Activated naive CD8-positive, alpha-beta T cell treated with anti-CD3 and anti-CD28 coated beads, Interleukin-2, amount 50 U/mL, for 16 hours (primary cell): Measurements from ENCODE around the gene CDH18.
"Not testable (repeated sequence)": the region's sequence is repeated elsewhere in the genome, so short reads cannot be mapped to it uniquely, and the experiment has no call there.

Experiments used
- DNase-seq: peaks from one replicate; pipeline ENCODE4 v3.0.0-alpha.2; 2020; ENCODE audit warnings: low read depth, low spot score

Gene CDH18

DNA sequence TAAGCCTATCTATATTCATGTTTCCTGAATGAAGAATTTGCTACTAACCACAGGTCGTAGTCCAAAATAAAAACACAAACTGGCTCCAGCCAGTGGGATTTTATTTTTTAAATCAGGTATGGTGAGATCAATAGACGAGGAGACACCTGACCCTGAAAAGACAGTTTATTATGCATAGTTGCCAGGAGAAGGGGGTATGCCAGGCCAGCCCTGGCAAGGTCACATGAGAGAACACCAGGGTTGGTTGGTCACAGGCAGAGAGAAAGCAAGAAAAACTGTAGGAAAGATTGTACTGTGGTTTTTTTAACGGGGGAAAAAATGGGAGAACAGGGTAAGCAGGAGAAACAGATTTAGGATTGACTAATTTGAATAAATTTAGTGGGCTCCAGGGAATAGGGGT lies 125.3 kb downstream of the CDH18 start:
- no peak for DNase-seq

DNA sequence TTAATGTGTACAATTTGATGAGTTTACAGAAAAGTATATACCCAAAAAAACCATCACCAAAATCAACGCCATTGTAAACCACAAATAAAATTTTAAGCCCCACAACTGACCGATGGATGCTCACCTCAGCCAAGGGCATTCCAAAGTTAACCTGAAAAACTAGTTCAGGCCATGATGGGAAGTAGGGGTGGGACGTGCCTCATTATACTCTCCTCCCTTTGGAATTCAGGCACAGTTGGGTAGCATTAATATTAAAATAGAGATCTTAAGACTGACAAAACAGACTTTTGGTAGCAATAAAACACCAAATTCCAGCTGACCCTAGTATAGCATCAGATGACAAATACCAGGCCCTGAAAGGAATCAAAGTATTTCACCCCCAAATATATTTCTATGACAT lies 129.0 kb downstream of the CDH18 start:
- DNase-seq, result no peak

DNA sequence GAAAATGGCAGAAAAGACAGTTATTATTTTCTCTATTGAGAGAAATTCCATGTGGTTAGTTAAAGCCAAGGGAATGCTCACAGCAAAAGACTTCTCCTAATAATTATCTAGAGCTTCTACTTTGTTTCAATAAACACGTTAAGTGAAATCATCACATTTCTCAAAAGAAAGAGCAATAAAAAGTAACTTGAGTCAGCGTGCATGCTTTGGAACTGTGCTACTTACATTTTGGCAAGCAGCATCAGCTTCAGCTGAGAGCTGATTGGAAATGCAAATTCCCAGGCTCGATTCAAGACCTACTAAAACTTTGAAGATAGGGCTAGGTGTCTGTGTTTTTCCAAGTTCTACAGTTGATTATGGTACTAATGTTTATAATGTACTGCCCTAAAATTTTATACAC lies 132.1 kb downstream of the CDH18 start:
- no peak for DNase-seq

DNA sequence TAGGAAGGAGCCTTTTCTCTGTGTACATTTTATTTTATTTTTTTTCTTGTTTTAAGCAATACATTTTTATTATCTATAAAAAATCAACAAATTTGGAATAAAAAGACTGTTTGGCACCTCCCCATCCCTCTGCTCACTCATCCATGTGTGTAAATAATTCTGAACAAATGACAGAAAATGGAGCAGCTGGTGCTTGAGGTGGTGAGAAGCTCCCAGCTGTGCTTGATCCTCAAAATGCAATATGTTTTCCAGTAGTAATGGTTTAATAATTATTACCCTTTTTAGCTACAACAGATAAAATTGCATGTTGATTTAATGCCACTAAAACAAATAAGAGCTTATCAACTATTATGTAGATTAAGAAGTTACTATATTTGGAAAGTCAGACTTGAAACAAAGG lies 132.5 kb downstream of the CDH18 start:
- DNase-seq, result no peak

DNA sequence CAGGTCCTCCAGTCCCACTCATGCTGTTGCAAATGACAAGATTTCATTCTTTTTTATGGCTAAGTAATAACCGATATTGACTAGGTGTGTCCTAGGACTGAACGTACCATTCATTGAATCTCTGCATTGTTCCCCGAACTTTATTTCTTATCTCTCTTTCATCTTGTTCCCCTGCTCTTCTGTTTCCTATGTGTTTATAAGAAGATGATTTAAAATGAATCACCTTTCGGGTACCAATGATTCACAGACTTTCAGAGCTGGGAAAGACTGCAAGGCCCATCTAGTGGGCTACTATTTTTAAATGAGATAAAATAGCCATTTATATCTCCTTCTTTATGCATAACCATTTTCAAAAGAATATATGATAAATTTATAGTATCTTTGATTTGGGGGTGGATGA lies 133.0 kb downstream of the CDH18 start:
- DNase-seq, result no peak

DNA sequence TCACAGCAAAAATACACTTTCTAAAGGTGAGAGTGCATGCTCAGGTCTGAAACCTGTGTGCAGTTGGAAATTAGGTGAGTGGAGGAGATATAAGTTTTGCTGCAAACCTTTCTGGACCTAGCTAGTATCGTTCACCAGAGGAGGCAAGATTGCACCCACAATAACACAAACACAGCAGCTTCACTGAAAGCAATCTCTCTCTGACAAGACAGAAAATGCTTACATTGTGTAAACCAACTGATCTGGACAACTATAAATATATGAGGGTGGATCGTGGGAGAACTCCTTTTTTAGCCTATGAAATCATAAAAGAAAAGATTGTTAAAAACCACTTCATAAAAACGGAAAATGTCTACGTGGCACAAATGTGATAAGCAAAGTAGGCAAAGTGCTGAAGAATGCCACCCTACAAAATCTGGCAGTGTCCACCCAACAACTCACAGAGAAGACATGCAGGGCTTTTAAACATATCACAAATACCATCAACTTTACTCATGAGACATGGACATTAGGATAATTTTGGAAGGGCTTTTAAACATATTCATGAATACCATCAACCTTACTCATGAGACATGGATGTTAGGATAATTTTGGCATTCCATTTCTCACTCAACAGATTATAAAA lies 134.3 kb downstream of the CDH18 start:
- no peak for DNase-seq

DNA sequence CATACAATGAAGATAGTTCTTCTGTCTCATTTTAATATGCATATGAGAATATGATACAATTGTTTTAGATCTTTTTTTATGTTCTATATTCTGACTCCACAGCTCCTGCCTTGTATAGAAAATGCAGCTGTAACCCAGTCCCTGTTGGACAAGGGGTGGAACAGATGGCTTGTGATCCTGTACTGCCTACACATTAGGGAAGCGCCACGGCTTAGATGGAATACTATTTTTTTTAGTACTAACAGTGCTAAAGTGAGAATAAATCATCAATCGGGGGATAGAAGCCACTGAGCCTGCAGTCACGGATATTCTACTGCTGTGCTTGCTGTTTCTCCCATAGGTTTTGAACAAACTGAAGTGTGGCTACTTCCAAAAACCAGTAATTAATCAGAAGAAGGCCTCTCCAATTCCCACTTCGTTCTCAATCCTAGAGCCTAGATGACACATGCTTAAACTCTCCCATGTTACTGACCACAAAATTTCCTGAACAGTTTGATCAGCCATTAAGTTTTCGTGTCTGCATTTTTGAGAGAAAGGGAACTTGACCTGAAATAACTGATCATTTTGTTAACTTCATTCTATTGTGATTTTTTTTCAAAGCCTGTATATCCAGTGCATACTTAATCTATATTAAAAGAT lies 150.3 kb downstream of the CDH18 start:
- DNase-seq, result no peak

DNA sequence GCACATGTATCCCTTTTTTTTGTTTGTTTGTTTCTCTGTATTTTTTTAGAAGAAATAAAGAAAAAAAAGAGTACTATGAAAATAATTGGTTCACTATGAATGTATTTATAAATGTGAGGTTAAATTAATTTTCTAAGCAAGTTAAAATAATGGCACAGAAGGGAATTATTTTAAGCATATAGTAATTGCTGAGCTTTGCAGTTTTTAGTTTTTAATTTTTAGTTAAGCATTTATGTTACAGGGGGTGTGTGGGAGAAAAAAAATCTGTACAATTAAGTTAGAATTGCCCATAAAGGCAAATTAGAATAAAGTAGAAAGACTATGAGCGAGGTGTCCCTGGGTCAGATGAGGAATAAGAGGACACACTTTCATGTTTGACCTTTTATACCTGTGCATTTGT lies 152.6 kb downstream of the CDH18 start:
- no peak for DNase-seq

DNA sequence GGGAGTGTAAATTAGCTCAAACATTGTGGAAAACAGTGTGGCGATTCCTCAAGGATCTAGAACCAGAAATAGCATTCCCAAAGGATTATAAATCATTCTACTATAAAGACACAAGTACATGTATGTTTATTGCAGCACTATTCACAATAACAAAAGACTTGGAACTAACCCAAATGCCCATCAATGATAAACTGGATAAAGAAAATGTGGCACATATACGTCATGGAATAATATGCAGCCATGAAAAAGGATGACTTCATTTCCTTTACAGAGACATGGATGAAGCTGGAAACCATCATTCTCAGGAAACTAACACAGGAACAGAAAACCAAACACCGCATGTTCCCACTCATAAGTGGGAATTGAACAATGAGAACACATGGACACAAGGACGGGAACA lies 175.3 kb downstream of the CDH18 start:
- not testable (repeated sequence) for DNase-seq

DNA sequence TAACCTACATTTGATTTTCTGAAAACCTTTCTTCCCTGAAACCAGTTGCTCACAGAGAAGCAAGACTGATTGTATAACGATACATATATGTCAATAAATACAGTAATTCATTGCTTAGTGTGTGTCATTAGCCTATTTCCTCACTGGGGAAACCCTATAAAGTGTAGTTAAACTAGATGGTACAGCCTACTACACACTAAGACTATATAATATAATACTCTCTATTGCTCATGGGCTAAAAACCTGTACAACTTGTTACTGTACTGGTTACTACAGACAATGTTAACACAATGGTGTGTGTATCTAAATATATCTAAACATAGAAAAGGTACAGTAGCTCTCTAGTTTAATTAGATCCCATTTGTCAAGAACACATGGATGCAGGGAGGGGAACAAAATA lies 181.2 kb downstream of the CDH18 start:
- DNase-seq, result no peak

DNA sequence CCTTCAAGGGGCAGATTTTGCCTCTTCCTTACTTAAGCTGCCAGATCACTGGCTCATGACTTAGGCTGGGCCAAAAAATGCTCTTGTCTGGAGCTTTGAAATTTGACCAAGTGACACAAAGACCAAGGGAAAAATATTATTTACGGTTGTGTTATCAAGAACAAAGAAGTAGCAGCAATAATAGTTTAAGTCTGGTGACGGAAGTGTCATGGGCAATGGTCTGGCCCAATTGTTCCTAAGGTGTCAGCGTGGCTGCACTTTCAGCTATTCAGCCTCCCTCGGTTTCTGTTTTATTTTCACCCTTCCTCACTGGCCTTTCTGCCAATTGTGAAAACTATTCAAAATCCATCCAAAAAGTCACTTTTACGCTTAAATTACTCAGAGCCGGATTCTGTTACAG lies 185.3 kb downstream of the CDH18 start:
- no peak for DNase-seq

DNA sequence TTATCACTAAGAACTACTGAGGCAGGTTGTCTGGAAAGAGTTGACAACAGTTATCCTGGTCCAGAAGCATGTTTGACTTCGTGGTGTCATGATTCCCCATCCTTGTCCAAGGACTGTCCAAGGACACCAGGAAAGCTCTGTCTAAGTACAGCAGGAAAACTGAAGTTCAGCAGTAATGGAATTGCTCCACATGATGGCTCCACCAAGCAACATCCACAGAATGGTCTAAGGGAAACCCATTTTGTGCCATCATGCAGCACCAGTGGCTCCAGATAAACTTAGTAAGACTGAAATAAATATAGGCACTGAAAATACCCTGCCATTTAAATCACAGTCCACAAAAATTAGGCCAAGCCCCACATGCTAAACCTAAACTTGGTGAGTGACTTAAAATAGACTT lies 192.8 kb downstream of the CDH18 start:
- no peak for DNase-seq

DNA sequence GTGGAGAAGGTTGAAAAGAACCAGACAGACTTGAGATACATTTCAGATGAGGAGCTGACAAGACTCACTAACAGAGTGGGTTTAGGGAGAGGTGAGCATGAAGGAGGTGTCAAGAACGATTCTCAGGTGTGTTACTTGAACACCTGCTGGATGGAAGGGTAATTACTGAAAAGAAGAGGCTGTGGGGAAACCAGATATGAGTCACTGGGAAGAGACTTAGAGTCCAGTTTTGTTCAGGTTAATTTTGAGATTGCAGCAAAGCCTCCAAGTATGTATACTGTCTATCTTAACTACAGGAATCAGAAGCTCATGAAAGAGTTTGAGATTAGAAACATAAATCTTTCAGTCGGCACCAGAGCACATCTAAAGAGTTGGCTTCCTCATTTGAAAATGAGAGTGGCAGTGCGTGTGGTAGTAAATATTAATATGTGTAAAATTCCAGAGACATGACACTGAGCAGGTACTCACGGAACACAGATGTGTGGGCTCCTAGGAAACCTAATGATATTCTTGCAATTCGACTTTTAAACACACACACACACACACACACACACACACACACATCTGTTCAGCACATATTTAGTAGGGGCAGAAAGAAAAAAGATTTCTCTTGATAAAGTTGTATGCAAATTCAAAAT lies 197.1 kb downstream of the CDH18 start:
- DNase-seq, result no peak

DNA sequence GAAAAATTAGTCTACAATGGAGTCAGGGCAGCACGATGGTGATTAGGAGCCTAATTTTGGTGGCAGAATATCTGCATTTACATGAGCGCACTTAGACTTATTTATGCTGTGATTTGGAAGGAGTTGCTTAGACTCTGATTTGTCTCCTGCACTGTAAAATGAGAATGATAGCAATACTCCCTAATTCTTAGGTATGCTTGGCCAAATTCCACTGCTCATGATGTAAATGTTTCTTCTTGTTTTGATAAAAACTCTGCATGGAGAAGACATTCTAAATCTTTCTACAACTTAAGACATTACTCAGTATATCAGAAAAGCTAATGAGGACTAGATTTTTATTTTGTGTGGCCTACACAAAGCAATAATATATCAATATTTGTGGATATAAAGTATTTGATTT lies 205.4 kb downstream of the CDH18 start:
- DNase-seq, result no peak

DNA sequence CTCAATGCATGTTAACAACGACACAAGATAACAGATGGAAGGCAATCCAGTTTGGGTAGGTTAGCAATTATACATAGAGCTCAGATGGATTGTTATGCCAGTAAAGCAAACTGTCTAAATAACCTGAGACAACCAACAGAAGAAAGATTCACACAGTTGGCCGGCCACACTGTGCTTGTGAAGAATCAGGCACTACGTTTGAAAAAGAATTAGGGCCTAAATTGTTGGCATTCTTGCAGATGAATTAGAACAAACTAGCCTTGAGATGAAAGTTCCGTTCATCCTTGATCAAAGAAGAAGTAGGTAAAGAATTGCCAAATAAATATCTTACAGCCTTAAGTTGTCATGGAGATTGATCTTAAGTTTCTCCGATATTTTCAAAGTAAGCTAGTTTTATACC lies 210.6 kb downstream of the CDH18 start:
- DNase-seq, result no peak

DNA sequence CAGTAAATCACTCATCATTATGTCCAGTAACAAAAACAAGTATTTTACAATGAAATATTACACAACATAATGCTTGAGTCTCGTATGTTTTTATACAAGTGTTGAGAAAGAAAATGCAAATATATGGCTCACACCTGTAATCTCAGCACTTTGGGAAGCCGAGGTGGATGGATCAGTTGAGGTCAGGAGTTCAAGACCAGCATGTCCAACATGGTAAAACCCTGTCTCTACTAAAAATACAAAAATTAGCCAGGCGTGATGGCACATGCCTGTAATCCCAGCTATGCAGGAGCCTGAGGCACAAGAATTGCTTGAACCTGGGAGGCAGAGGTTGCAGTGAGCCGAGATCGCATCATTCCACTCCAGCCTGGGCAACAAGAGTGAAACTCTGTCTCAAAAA lies 211.1 kb downstream of the CDH18 start:
- DNase-seq, result not testable (repeated sequence)

DNA sequence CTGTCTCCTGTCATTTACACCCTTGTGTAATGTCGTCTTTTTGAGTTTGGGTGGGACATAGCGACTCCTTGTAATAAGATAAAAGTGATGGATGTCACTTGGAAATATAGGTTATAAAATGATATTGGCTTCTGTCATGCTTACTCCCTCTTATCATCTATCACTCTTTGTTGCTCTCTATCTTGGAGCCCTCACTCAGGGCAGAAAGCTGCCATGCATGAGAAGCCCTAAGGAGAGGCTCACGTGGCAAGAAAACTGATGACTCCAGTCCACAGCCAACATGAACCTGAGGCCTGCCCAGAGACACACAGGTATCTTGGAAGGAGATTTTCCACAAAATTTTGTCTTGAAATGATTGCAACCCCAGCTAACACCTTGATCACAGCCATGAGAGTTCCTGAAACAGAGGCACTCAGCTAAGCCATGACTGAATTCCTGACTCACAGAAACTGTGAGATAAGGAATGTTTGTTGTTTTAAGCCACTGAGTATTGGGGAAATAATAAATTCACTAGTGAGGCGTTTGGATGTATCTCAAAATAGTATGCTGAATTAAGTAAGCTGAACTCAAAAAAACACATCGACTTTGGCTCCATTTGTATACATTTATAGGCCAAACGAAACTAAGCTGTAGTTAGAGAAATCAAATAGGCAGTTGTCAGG lies 216.7 kb downstream of the CDH18 start:
- DNase-seq, result no peak

DNA sequence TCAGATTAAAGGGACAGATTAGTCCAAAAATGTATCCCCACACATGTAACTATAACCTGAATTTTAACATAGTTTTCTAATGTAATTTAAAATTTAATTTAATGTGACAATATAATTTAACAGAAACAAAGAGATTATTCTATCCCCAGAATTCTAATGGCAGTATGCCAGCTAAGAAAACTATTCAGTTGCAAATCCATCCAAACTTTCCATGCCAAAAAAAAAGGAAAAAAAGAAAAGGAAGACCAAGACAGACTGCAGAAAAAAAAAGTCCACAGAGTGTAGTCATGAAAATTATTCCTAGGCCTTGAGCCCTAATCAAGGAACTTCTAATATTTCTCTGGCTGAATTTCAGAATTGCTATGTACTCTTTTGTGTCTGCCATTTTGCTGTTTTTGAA lies 217.6 kb downstream of the CDH18 start:
- DNase-seq, result no peak

DNA sequence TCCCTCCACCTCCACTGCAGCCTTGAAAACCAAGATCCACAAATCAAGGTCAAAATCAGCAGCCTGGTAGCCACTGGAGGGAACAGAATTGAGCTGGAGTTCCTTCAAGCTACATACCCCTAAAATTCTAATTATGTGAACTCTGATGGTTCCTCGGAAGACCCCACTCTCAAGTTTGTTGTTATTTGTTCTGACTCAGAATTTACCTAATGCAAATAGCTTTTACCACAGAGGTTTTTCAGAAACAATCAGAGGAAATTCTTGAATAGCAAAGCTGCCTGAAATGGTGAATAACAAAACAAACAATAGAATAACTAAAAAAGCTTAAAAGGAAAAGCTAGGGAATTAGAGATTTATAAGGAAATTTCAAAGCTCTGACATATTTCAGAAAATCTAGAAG lies 220.0 kb downstream of the CDH18 start:
- DNase-seq, result no peak

DNA sequence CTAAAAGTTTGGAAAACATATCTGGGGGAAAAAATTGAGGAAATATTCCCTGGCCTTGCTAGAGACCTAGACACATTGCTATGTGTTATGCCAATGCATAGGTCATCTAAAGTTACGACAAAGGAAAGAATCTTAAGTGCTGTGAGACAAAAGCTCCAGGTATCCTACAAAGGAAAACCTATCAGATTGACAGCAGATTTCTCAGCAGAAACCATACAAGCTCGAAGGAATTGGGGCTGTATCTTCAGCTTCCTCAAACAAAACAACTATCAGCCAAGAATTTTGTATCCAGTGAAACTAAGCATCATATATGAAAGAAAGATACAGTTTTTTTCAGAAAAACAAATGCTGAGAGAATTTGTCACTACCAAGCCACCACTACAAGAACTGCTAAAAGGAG lies 234.4 kb downstream of the CDH18 start:
- no peak for DNase-seq

DNA sequence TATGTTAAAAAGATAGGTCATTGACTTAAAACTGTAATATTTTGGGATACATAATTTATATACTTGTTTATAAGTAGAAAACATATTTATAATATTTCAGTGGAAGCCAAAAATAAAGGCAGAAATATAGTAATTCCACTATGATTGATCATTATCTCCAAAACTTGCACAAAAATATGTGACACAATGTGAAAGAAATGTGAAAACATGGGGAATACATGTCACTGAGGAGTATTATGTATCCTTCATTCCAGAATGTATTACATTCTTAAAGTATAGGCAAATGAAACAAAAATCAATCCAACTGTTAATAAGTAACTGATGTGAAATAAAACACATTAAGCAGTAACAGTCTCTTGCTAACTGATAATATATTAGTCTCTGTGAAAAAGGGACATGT lies 236.7 kb downstream of the CDH18 start:
- no peak for DNase-seq

DNA sequence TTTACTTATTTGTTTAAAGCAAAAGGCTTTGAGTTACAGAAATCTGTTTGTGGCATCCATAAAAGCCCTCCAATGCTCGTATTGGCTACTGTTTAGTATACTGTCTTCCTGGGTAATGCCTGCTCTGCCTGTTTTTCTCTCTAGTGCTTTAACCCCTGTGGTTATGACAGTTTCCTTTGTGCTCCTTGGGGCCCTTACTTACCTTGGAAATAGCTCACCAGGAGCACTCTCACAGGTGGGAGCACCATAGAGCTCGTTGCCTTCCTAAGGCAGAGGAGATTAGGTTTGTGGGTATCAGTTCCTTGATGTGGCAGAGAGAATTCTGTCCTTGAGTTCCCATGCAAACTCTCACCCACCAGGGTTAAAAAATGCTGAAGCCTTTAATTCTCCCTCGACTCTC lies 242.8 kb downstream of the CDH18 start:
- no peak for DNase-seq

DNA sequence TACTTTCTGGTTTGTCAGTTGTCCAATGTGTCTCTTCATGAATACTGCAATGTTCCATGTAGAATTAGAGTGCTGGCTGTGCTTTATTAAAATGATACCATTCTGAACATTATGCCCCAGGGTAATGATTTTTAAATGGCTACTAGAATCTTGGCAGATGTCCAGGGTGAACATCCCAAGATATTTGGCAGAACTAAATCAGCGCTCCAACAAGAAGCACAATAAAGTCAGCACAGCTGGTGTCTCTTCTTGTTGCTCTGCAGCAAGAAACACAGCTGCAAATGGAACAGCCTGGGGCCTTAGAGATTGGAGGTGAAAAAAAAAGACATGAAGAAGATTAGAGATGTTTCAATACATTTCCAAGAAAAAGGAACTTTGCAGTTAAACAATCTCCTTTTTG lies 248.3 kb downstream of the CDH18 start:
- no peak for DNase-seq
